Measurements from ENCODE around the gene LBP.
A peak's percentile ranks its signal among the peaks of the same experiment; 100 is the strongest.

LBP gene

GRCh38 chr20:38363004-38363747 is 16.9 kb downstream of the LBP start:
- no peak for TF ChIP-seq CTCF (IDR thresholded peaks at IDR 0.05; ENCODE audit: low read length)
- no peak for TF ChIP-seq EZH2 (IDR thresholded peaks at IDR 0.05; ENCODE audit: borderline replicate concordance, low read length)
- H3K9me2 ChIP-seq (ENCODE audit: low read depth, low read length), result no peaks in the 10 kb centered on the region
- no peaks in the 10 kb centered on the region for H3K4me1 ChIP-seq (ENCODE audit: insufficient read depth, low read length, severe bottlenecking)
- no peak overlapping the region for H2AFZ ChIP-seq (ENCODE audit: low read length)
- no peak overlapping the region for H3K4me2 ChIP-seq (ENCODE audit: low read length)
- no peaks in the 10 kb centered on the region for H3K79me2 ChIP-seq (ENCODE audit: insufficient read depth, low read length)
- H3K27me3 ChIP-seq (ENCODE audit: insufficient read depth, low read length), result no peaks in the 10 kb centered on the region; the same call in 1 of the 2 replicates
- H3K9me3 ChIP-seq (ENCODE audit: low read length), result no peaks in the 10 kb centered on the region
- H3K4me3 ChIP-seq (ENCODE audit: low read depth, low read length, poor library complexity, severe bottlenecking), result no peak overlapping the region
- H3K9ac ChIP-seq (ENCODE audit: low read length), result no peak overlapping the region
- H3K27ac ChIP-seq (ENCODE audit: low read depth, low read length, poor library complexity, severe bottlenecking), result no peak overlapping the region
- H3K36me3 ChIP-seq (ENCODE audit: insufficient read depth, low read length), result no peaks in the 10 kb centered on the region
- H4K20me1 ChIP-seq (ENCODE audit: insufficient read depth, low read length), result no peaks in the 10 kb centered on the region
- H3F3A ChIP-seq (ENCODE audit: insufficient read depth, low read length), result no peaks in the 10 kb centered on the region

GRCh38 chr20:38369389-38369788 is 23.1 kb downstream of the LBP start:
- H2AFZ ChIP-seq (ENCODE audit: low read length), result no peak overlapping the region
- 0 out of 2 replicates have a peak overlapping the region, but pooled peaks have one; percentile 27 for H3K4me2 ChIP-seq (ENCODE audit: low read length)
- no peaks in the 10 kb centered on the region for H3K79me2 ChIP-seq (ENCODE audit: insufficient read depth, low read length)

GRCh38 chr20:38372806-38373205 is 26.5 kb downstream of the LBP start:
- Histone ChIP-seq H3K9ac (ENCODE audit: low read length) (no peak overlapping the region), H4K20me1 (ENCODE audit: insufficient read depth, low read length) (no peaks in the 10 kb centered on the region), H3K9me2 (ENCODE audit: low read depth, low read length) (no peaks in the 10 kb centered on the region), H3K9me3 (ENCODE audit: low read length) (no peaks in the 10 kb centered on the region), H3K4me2 (ENCODE audit: low read length) (no peak overlapping the region), H3K27ac (ENCODE audit: low read depth, low read length, poor library complexity, severe bottlenecking) (no peak overlapping the region), H3K4me1 (ENCODE audit: insufficient read depth, low read length, severe bottlenecking) (no peaks in the 10 kb centered on the region), H2AFZ (ENCODE audit: low read length) (no peak overlapping the region), H3F3A (ENCODE audit: insufficient read depth, low read length) (no peaks in the 10 kb centered on the region), H3K36me3 (ENCODE audit: insufficient read depth, low read length) (no peaks in the 10 kb centered on the region), H3K79me2 (ENCODE audit: insufficient read depth, low read length) (no peaks in the 10 kb centered on the region), H3K4me3 (ENCODE audit: low read depth, low read length, poor library complexity, severe bottlenecking) (no peak overlapping the region), H3K27me3 (ENCODE audit: insufficient read depth, low read length) (no peaks in the 10 kb centered on the region)
- TF ChIP-seq EZH2 (IDR thresholded peaks at IDR 0.05; ENCODE audit: borderline replicate concordance, low read length) (no peak), CTCF (IDR thresholded peaks at IDR 0.05; ENCODE audit: low read length) (no peak)

More at GRCh38 chr20:38369389-38369788, 23.1 kb downstream of the LBP start:
- no peak for TF ChIP-seq CTCF (IDR thresholded peaks at IDR 0.05; ENCODE audit: low read length)
- no peak for TF ChIP-seq EZH2 (IDR thresholded peaks at IDR 0.05; ENCODE audit: borderline replicate concordance, low read length)
- Histone ChIP-seq H3K36me3 (ENCODE audit: insufficient read depth, low read length) (no peaks in the 10 kb centered on the region), H4K20me1 (ENCODE audit: insufficient read depth, low read length) (no peaks in the 10 kb centered on the region), H3K9me3 (ENCODE audit: low read length) (no peaks in the 10 kb centered on the region), H3K27me3 (ENCODE audit: insufficient read depth, low read length) (no peaks in the 10 kb centered on the region; the same call in 1 of the 2 replicates), H3K4me3 (ENCODE audit: low read depth, low read length, poor library complexity, severe bottlenecking) (no peak overlapping the region), H3K27ac (ENCODE audit: low read depth, low read length, poor library complexity, severe bottlenecking) (no peak overlapping the region), H3K9ac (ENCODE audit: low read length) (no peak overlapping the region), H3F3A (ENCODE audit: insufficient read depth, low read length) (no peaks in the 10 kb centered on the region), H3K4me1 (ENCODE audit: insufficient read depth, low read length, severe bottlenecking) (no peaks in the 10 kb centered on the region), H3K9me2 (ENCODE audit: low read depth, low read length) (no peaks in the 10 kb centered on the region)

All from OCI-LY1 (cell line).